ENCODE results near the gene MAP2K7.
A peak's percentile ranks its signal among the peaks of the same experiment; 100 is the strongest.

DNA sequence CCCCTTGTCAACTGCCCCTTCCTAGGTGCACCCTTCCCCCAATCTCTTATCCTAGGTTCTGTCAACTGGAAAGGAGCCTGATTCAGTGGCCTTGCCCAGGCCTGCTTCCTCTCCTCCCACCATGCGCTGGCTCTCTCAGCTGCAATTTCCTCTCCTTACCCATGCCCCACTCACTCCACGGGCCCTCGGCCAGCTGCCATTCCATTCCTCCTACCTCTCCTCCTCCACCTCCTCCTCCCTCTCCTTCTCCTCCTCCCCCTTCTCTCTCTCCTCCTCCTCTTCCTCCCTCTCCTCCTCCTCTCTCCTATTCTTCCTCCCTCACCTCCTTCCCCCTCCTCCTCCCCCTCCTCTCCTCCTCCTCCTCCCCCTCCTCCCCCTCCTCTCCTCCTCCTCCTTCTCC lies 49.4 kb downstream of the MAP2K7 start:
- TF ChIP-seq, protein P1, sequence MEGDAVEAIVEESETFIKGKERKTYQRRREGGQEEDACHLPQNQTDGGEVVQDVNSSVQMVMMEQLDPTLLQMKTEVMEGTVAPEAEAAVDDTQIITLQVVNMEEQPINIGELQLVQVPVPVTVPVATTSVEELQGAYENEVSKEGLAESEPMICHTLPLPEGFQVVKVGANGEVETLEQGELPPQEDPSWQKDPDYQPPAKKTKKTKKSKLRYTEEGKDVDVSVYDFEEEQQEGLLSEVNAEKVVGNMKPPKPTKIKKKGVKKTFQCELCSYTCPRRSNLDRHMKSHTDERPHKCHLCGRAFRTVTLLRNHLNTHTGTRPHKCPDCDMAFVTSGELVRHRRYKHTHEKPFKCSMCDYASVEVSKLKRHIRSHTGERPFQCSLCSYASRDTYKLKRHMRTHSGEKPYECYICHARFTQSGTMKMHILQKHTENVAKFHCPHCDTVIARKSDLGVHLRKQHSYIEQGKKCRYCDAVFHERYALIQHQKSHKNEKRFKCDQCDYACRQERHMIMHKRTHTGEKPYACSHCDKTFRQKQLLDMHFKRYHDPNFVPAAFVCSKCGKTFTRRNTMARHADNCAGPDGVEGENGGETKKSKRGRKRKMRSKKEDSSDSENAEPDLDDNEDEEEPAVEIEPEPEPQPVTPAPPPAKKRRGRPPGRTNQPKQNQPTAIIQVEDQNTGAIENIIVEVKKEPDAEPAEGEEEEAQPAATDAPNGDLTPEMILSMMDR (conservative IDR thresholded peaks at IDR 0.05; ENCODE audit: low read depth, low read length), result no peak
- TF ChIP-seq POLR2A (IDR thresholded peaks at IDR 0.05; ENCODE audit: low read depth, low read length) (no peak), MAFK (IDR thresholded peaks at IDR 0.05; ENCODE audit: low read depth, low read length) (no peak), BHLHE40 (IDR thresholded peaks at IDR 0.05; ENCODE audit: low read depth, low read length) (no peak), SMC3 (IDR thresholded peaks at IDR 0.05; ENCODE audit: low read depth, low read length) (no peak), RCOR1 (IDR thresholded peaks at IDR 0.05; ENCODE audit: insufficient replicate concordance, low read length) (no peak), RFX5 (IDR thresholded peaks at IDR 0.05; ENCODE audit: low read depth, low read length) (no peak), MAZ (IDR thresholded peaks at IDR 0.05; ENCODE audit: borderline replicate concordance, low read depth, low read length) (peak; percentile 9; the same call in 1 of the 2 replicates), CHD1 (IDR thresholded peaks at IDR 0.05; ENCODE audit: low read depth, low read length) (no peak), CEBPB (IDR thresholded peaks at IDR 0.05; ENCODE audit: low read depth, low read length) (no peak), FOS (IDR thresholded peaks at IDR 0.05; ENCODE audit: low read depth, low read length) (no peak), RAD21 (IDR thresholded peaks at IDR 0.05; ENCODE audit: low read length) (no peak), MXI1 (IDR thresholded peaks at IDR 0.05; ENCODE audit: borderline replicate concordance, low read depth, low read length) (no peak)
- TF ChIP-seq, protein P2, sequence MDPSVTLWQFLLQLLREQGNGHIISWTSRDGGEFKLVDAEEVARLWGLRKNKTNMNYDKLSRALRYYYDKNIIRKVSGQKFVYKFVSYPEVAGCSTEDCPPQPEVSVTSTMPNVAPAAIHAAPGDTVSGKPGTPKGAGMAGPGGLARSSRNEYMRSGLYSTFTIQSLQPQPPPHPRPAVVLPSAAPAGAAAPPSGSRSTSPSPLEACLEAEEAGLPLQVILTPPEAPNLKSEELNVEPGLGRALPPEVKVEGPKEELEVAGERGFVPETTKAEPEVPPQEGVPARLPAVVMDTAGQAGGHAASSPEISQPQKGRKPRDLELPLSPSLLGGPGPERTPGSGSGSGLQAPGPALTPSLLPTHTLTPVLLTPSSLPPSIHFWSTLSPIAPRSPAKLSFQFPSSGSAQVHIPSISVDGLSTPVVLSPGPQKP (IDR thresholded peaks at IDR 0.05; ENCODE audit: borderline replicate concordance, low read depth, low read length), result no peak
